HG02840 (cell line): ENCODE results near the gene TPSG1.
"Not testable (repeated sequence)": the region's sequence is repeated elsewhere in the genome, so short reads cannot be mapped to it uniquely, and the experiment has no call there.

ENCODE experiments used
- ATAC-seq: cut with Tn5 transposase; IDR thresholded peaks from one replicate; pipeline ENCODE4 v1.9.1; 2021; ENCODE audit warnings: mild to moderate bottlenecking, moderate library complexity, moderate number of reproducible peaks; ENCODE audit not compliant: unreplicated experiment, low FRiP score

TPSG1 gene

GRCh38 chr16:1198671-1199346, 26.3 kb downstream of the TPSG1 start:
- ATAC-seq = not testable (repeated sequence)

- no peak for ATAC-seq
Observed at GRCh38 chr16:1198194-1198593, 26.9 kb downstream of the TPSG1 start.

DNA sequence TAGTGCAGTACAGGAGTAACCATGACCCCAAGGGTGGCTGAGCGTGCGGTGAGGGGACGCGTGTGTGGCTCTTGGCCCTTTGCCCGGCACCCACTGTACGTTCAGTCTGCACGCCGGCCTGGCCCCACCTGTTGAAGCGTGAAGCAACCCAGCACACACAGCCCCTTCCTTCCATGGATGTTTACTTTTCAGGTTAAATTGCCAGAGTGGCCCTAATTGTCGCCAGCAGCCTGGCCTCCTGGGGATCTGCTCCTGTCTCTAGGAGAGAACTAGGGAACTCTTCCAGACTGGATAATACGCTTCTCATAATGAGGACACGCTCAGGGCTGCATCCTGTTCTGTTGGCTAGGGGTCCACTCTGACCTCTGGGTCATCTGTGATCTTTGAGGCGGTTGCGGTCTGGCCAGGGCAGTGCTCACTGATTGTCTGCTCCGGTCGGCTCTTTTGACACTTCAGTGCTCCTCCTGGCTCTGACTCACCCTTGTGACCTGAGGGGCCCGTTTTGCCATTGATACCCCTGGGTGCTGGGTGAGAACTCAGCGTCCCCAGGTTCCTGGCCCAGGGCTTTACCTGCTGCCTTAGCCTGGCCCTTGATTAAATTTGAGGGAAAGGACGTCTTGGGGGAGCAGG, 27.7 kb downstream of the TPSG1 start:
- ATAC-seq = no peak

DNA sequence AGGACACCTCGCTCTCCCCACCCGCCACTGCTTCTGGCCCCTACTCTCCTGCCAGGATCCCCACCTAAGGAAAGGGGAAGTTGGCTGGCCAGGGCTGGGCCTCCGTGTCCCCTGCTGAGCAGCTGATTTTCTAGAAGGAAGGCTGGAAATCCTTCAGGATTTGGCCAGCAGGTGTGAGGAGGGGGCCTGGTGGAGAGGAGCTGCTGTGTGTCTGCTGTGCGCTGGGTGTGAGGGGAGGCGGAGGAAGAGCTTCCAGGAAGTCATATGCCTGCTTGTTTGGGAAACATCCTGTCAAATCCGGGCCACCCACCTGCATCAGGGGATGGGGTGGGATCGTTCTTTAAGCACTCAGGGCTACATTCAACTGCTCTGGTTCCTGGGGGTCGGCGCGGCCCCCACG, 28.6 kb downstream of the TPSG1 start:
- no peak for ATAC-seq

- no peak for ATAC-seq
Observed at GRCh38 chr16:1195393-1195666, 29.7 kb downstream of the TPSG1 start.

DNA sequence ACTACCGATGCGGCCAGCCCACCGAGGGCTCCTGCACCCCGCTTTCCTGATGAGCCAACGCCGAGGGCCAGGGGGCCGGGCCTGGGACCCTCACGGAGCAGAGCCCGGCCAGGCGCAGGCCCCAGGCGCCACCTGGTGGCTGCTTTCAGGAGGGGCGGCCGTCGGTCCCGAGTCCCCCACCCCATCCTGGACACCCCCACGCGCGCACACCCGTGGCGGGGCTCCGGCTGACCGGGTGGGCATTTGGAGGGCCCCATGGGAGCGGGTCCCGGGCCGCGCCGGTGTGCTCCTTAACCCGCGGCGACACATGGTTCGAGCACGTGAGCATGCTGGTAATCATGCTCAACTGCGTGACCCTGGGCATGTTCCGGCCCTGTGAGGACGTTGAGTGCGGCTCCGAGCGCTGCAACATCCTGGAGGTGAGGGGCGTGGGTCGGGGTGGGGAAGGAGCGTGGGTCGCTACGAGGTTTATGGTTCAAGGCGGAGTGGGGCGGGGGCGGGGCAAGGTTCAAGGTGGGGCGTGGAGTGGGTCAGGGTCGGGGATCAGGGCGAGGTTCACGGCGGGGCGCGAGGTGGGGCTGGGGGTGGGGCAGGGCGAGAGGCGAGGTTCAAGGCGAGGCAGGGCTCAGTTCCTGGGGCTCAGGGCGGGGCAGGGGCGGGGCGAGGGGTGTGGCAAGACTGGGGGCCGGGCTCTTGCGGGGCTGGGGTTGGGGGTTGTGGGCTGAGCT, 30.2 kb downstream of the TPSG1 start:
- no peak for ATAC-seq

DNA sequence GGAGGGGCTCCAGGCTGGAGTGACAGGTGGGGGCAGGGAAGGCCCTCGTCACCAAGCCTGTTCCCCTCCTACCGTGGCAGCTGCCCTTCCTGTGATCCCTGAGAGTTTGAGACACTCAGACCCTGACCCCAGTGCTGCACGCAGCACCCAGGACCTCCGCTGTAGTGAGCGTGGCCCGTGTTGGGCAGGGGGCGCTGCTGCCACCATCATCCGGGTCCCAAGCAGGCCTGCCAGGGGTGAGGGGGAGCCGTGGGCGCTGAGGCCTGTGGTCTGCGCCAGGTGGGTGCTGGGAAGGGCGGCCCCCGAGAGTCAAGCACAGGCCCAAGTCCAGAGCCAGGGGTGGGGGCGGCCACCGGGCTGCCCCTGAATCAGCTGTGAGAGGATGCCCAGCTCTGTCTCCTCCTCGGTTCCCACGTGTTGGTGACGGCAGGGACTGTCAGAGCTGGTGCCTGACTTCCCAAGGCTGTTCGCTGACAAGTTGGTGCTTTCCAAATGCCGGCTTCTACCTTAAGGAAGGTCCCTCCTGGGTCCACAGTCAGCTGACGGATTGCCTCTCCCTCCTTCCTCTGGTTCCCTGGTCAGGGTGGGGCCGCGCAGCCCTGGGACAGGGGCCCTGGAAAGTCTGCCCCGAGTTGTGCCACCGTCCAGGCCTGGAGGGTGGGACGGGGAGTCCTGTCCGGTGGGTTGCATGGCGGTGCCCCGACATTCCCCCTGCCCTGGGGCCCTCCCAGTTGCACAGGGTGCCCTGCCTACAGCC, 31.1 kb downstream of the TPSG1 start:
- no peak for ATAC-seq

- no peak for ATAC-seq
Observed at GRCh38 chr16:1193143-1193824, 31.8 kb downstream of the TPSG1 start.

GRCh38 chr16:1192384-1193073, 32.5 kb downstream of the TPSG1 start:
- no peak for ATAC-seq

- ATAC-seq = not testable (repeated sequence)
Observed at GRCh38 chr16:1190789-1191188, 34.3 kb downstream of the TPSG1 start.

DNA sequence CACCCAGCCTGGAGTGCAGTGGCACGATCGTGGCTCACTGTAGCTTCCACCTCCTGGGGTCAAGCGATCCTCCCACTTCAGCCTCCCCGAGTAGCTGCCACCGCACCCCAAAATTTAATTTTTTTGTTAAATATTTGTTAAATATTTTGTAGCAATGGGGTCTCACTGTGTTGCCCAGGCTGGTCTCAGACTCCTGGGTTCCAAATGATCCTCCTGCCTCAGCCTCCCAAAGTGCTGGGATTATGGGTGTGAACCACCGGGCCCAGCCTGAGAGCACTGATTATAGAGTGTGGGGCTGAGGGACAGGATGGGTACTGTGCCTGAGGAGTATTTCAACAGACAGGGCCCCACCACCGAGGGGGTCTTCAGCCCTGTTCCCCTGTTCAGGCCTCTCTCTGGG, 35.6 kb downstream of the TPSG1 start:
- no peak for ATAC-seq

DNA sequence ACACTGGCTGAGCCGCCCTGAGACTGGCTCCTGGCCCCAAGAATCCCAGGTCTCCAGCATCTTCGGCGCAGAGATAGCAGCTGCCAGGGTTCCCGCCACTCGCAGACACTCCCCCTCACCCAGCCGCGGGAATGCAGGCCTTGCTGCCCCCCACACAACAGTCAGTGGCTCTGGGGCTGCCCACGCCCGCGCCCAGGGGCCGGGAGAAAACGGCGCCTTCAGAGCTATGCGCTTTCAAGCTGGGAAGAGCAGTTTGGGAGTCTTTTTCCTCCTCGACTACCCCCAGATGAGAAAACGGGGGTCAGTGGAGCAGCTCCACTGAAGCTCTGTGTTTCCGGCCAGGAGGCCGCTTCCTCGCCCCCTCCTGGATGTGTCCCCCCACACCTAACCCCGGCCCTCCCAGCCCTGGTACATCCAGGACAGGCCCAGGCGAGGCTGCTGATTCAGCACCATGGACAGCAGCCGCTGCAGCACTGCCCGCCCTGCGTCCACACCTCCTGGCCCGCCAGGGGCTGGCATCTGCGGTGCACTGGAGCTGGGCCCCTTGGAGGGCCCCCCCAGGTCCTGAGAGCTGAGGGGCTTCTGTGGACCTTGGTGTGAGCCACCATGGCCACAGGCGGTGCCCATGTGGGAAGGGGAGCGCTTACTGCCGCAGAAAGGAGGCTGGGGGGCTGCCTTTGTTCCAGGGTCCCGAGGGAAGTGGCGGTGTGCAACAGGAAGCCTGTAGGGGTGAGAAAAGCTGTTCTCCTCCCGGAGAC, 36.5 kb downstream of the TPSG1 start:
- ATAC-seq = no peak

DNA sequence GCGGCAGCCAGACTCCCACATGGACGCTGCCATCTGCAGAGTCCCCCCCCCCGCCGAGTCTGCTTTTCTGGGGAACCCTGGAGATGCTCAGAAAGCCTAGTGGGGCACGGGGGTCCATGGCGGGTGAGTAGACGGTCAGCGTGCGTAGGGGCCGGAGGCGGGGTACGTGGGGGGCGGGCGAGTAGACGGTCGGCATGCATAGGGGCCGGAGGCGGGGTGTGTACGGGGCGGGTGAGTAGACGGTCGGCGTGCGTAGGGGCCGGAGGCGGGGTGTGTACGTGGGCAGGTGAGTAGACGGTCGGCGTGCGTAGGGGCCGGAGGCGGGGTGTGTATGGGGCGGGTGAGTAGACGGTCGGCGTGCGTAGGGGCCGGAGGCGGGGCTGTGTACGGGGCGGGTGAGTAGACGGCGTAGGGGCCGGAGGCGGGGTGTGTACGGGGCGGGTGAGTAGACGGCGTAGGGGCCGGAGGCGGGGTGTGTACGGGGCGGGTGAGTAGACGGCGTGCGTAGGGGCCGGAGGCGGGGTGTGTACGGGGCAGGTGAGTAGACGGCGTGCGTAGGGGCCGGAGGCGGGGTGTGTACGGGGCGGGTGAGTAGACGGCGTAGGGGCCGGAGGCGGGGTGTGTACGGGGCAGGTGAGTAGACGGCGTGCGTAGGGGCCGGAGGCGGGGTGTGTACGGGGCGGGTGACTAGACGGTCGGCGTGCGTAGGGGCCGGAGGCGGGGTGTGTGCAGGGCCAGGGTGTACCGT, 39.4 kb downstream of the TPSG1 start:
- not testable (repeated sequence) for ATAC-seq

- no peak for ATAC-seq
Observed at GRCh38 chr16:1184980-1185379, 40.1 kb downstream of the TPSG1 start.

DNA sequence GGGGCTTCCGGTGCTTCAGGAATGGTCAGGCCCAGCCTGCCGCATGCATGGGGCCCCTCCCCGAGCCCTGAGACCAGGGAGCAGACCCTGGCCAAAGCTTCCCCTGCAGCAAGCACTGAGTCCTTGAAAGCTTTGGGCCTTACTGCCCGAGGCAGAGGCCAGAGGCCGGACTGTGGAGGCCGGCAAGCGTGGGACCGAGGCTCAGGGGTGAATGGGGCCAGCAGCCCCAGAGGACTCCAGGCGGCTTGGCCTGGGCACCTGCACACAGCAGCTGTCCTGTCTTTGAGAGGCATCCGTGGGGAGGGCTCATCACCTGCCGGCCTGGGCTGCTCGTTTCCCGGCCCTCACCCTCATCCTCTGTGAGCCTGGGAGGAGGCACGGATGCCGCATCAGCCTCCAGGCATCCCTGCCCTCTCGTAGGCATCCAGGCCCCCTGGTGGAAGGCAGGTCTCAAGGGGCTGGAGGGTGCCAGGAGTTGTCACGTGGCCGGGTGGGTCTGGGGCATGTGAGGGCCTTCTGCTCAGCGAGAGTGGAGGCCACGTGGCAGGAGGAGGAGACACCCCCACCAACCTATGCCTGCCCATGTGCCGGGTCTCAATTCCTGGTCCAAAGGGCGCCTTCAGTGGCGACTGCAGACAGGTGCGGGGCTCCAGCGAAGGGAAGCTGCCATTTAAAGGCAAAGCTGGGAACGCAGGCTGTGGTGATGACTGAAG, 40.8 kb downstream of the TPSG1 start:
- no peak for ATAC-seq

GRCh38 chr16:1182950-1183907, 41.8 kb downstream of the TPSG1 start:
- ATAC-seq = no peak

- no peak for ATAC-seq
Observed at GRCh38 chr16:1182316-1182671, 42.8 kb downstream of the TPSG1 start.
